ENCODE results near the gene CDK14. TPM values are rescaled to one million over a fixed set of nuclear protein-coding genes. Genes with fewer than 3 reads are reported as not detected.

CDK14 gene
- total RNA-seq, 1 experiment from 2014 or later: 57.9 TPM

DNA sequence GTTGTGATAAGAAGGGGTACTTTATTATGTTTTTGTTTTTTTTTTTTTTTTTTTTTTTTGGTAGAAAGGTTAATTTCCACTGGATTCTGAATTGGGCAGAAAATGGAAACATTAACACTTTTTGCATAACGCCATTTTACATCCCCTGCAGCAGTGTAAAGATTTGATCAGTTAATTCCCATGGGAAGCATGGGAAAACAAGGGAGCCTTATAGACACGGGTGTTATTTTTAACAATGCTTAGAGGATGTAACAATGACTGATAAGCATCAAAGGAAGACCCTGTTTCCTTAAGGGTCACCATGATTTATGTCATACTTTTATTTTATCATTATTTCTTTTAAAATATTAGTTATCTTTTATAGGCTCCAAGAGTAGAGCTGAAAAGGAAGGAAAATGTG, 140.2 kb downstream of the CDK14 start (continued):
- TF ChIP-seq, protein P1, sequence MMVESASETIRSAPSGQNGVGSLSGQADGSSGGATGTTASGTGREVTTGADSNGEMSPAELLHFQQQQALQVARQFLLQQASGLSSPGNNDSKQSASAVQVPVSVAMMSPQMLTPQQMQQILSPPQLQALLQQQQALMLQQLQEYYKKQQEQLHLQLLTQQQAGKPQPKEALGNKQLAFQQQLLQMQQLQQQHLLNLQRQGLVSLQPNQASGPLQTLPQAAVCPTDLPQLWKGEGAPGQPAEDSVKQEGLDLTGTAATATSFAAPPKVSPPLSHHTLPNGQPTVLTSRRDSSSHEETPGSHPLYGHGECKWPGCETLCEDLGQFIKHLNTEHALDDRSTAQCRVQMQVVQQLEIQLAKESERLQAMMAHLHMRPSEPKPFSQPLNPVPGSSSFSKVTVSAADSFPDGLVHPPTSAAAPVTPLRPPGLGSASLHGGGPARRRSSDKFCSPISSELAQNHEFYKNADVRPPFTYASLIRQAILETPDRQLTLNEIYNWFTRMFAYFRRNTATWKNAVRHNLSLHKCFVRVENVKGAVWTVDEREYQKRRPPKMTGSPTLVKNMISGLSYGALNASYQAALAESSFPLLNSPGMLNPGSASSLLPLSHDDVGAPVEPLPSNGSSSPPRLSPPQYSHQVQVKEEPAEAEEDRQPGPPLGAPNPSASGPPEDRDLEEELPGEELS (CRISPR knock-in tag; IDR thresholded peaks at IDR 0.05): no peak
- TF ChIP-seq ETV6 (CRISPR knock-in tag; IDR thresholded peaks at IDR 0.05) (no peak), ZNF138 (CRISPR knock-in tag; conservative IDR thresholded peaks at IDR 0.05) (no peak)
- TF ChIP-seq, protein P2, sequence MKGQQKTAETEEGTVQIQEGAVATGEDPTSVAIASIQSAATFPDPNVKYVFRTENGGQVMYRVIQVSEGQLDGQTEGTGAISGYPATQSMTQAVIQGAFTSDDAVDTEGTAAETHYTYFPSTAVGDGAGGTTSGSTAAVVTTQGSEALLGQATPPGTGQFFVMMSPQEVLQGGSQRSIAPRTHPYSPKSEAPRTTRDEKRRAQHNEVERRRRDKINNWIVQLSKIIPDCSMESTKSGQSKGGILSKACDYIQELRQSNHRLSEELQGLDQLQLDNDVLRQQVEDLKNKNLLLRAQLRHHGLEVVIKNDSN (CRISPR knock-in tag; IDR thresholded peaks at IDR 0.05): no peak
- TF ChIP-seq, protein P3, sequence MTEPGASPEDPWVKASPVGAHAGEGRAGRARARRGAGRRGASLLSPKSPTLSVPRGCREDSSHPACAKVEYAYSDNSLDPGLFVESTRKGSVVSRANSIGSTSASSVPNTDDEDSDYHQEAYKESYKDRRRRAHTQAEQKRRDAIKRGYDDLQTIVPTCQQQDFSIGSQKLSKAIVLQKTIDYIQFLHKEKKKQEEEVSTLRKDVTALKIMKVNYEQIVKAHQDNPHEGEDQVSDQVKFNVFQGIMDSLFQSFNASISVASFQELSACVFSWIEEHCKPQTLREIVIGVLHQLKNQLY (CRISPR knock-in tag; IDR thresholded peaks at IDR 0.05): no peak
- TF ChIP-seq, protein P4, sequence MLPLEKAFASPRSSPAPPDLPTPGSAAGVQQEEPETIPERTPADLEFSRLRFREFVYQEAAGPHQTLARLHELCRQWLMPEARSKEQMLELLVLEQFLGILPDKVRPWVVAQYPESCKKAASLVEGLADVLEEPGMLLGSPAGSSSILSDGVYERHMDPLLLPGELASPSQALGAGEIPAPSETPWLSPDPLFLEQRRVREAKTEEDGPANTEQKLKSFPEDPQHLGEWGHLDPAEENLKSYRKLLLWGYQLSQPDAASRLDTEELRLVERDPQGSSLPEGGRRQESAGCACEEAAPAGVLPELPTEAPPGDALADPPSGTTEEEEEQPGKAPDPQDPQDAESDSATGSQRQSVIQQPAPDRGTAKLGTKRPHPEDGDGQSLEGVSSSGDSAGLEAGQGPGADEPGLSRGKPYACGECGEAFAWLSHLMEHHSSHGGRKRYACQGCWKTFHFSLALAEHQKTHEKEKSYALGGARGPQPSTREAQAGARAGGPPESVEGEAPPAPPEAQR (CRISPR knock-in tag; IDR thresholded peaks at IDR 0.05): no peak

DNA sequence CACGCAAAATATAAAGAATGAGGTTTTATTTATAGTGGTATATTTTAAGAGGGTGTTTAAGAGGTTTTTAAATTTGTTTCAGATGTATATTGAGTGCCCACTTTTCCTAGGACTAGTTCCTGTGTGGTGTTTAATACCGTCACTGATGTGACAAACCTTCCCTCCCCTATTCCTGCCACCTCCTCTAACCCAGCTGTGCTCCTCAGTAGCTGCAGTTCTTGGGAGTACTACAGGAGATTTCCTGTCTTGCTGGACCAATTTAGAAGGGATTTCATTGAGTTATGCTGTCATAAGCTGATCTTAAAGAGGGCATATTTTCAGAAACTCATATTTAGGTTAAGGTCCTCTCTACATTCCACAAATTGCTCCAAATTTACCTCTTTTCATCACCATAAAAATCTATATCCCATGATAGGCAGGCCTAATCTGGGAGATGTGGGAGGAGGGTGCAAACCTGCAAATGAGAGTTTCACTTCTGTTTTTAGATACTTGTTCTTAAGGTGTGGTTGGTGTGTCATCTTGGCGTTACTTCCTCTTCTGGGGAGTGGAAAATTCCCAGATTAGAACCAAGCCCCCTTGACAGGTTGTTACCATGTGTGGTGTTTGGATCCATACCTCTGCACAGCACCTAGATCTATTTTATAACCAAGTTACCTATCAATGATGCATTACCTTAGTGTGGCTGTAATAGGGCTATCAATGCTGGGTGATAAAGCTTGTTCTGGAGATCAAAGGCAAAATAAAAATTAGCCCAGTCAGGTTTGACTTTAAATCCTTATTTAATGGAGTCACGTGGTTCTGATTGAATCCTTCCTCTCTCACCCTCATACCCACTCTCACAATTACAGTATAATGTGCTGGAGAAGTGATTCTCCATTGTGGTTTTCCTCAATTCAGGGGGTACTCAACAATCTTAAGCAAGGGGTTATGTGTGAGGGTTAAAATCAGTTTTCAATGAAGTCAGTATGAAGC, 141.1 kb downstream of the CDK14 start:
- no peaks in the 10 kb centered on the region for H3K27me3 Mint-ChIP-seq (ENCODE audit: low read depth)
- no peak overlapping the region for H3K27ac Mint-ChIP-seq
- DNase-seq (ENCODE audit: low spot score) (no peak), ATAC-seq (no peak)
- H3K4me1 Mint-ChIP-seq: peaks cover 4% of the 10 kb centered on the region; the same call in 1 of the 2 replicates
- CTCF ChIA-PET: no interaction called here
- TF ChIP-seq NFYB (CRISPR knock-in tag; conservative IDR thresholded peaks at IDR 0.05; ENCODE audit: low read depth) (no peak), GABPB1 (CRISPR knock-in tag; IDR thresholded peaks at IDR 0.05) (no peak), CREM (CRISPR knock-in tag; IDR thresholded peaks at IDR 0.05) (no peak), ATF1 (CRISPR knock-in tag; IDR thresholded peaks at IDR 0.05) (no peak), JAZF1 (CRISPR knock-in tag; IDR thresholded peaks at IDR 0.05) (no peak)
- TF ChIP-seq, protein P5, sequence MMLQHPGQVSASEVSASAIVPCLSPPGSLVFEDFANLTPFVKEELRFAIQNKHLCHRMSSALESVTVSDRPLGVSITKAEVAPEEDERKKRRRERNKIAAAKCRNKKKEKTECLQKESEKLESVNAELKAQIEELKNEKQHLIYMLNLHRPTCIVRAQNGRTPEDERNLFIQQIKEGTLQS (CRISPR knock-in tag; conservative IDR thresholded peaks at IDR 0.05): no peak
- H3K9me3 Mint-ChIP-seq: peaks cover 21% of the 10 kb centered on the region
- no peak overlapping the region for H3K4me3 Mint-ChIP-seq
- POLR2A ChIA-PET: no interaction called here
- H3K36me3 Mint-ChIP-seq: peaks cover 24% of the 10 kb centered on the region

DNA sequence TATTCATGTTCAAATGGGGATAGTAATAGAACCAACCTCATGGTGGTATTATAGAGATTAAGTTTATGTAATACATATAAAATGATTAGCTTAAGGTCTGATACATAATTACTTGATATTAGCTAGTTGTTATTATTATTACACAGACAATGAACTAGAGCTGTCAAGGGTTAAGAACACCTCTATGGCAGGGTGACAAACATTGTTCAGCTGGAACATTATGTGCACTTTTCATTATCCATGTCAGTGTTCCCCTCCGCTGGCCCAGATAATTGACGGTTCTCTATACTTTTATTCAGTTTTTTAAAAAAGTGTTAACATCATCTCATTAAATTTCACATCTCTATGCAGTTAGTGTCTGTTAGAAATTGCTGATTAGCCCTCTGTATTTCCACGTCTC, 142.1 kb downstream of the CDK14 start:
- Mint-ChIP-seq H3K9me3 (peaks cover 12% of the 10 kb centered on the region), H3K27ac (no peak overlapping the region), H3K4me1 (peaks cover 4% of the 10 kb centered on the region; the same call in 1 of the 2 replicates), H3K36me3 (peaks cover 17% of the 10 kb centered on the region), H3K27me3 (ENCODE audit: low read depth) (no peaks in the 10 kb centered on the region), H3K4me3 (no peak overlapping the region)
- TF ChIP-seq GABPB1 (CRISPR knock-in tag; IDR thresholded peaks at IDR 0.05) (no peak), FOXP1 (CRISPR knock-in tag; IDR thresholded peaks at IDR 0.05; ENCODE audit: borderline replicate concordance) (no peak), FOXJ3 (CRISPR knock-in tag; IDR thresholded peaks at IDR 0.05; ENCODE audit: borderline replicate concordance) (no peak), NR3C1 (CRISPR knock-in tag; conservative IDR thresholded peaks at IDR 0.05; ENCODE audit: low read depth) (no peak), SOX15 (CRISPR knock-in tag; IDR thresholded peaks at IDR 0.05) (no peak), ZNF416 (CRISPR knock-in tag; IDR thresholded peaks at IDR 0.05) (no peak), MXD4 (CRISPR knock-in tag; IDR thresholded peaks at IDR 0.05; ENCODE audit: borderline replicate concordance) (no peak), NR1H2 (CRISPR knock-in tag; IDR thresholded peaks at IDR 0.05) (no peak)
- TF ChIP-seq, protein P6, sequence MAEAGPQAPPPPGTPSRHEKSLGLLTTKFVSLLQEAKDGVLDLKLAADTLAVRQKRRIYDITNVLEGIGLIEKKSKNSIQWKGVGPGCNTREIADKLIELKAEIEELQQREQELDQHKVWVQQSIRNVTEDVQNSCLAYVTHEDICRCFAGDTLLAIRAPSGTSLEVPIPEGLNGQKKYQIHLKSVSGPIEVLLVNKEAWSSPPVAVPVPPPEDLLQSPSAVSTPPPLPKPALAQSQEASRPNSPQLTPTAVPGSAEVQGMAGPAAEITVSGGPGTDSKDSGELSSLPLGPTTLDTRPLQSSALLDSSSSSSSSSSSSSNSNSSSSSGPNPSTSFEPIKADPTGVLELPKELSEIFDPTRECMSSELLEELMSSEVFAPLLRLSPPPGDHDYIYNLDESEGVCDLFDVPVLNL (CRISPR knock-in tag; IDR thresholded peaks at IDR 0.05; ENCODE audit: borderline replicate concordance, low read depth): no peak
- TF ChIP-seq, protein P7, sequence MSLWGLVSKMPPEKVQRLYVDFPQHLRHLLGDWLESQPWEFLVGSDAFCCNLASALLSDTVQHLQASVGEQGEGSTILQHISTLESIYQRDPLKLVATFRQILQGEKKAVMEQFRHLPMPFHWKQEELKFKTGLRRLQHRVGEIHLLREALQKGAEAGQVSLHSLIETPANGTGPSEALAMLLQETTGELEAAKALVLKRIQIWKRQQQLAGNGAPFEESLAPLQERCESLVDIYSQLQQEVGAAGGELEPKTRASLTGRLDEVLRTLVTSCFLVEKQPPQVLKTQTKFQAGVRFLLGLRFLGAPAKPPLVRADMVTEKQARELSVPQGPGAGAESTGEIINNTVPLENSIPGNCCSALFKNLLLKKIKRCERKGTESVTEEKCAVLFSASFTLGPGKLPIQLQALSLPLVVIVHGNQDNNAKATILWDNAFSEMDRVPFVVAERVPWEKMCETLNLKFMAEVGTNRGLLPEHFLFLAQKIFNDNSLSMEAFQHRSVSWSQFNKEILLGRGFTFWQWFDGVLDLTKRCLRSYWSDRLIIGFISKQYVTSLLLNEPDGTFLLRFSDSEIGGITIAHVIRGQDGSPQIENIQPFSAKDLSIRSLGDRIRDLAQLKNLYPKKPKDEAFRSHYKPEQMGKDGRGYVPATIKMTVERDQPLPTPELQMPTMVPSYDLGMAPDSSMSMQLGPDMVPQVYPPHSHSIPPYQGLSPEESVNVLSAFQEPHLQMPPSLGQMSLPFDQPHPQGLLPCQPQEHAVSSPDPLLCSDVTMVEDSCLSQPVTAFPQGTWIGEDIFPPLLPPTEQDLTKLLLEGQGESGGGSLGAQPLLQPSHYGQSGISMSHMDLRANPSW (CRISPR knock-in tag; conservative IDR thresholded peaks at IDR 0.05; ENCODE audit: low read depth): no peak
- POLR2A ChIA-PET: no interaction called here
- no peak for DNase-seq (ENCODE audit: low spot score)
- CTCF ChIA-PET: no interaction called here
- no peak for ATAC-seq
